Measurements from ENCODE around the gene ALK. TPM values are rescaled to one million over a fixed set of nuclear protein-coding genes. Genes with fewer than 3 reads are reported as not detected.

ALK gene
- polyA plus RNA-seq, 4 donors: 0.04 to 0.98 TPM; not detected in 2

- peaks cover 0 to 2% (median 0%) of the 10 kb centered on the region in 3 donors for H3K4me1 ChIP-seq (ENCODE audit: control insufficient read depth in 3 of 3, insufficient read depth in 2 of 3, low read depth in 1 of 3, low read length in 2 of 3)
- H3K4me3 ChIP-seq (ENCODE audit: low read depth in 1 of 3, low read length in 3 of 3): no peak overlapping the region
- 52 to 82% (median 64%) methylated on average over 1 of the region's 1 CpG for WGBS, 3 donors
- H3K36me3 ChIP-seq (ENCODE audit: control insufficient read depth in 3 of 3, insufficient read depth in 2 of 3, low read depth in 1 of 3, low read length in 3 of 3): no peaks in the 10 kb centered on the region
- no peaks in the 10 kb centered on the region for H3K27me3 ChIP-seq (ENCODE audit: control insufficient read depth in 3 of 3, insufficient read depth in 3 of 3, low read length in 3 of 3)
- no peak overlapping the region for H3K27ac ChIP-seq (ENCODE audit: low read depth in 1 of 3, low read length in 2 of 3)
- FAIRE-seq: no peak
- no peak for DNase-seq
- H3K9me3 ChIP-seq (ENCODE audit: control insufficient read depth in 2 of 2, insufficient read depth in 1 of 2, low read depth in 1 of 2, low read length in 1 of 2): no peaks in the 10 kb centered on the region
These were observed 172.3 kb downstream of the ALK start for GRCh38 chr2:29749041-29749440.

- H3K36me3 ChIP-seq (ENCODE audit: control insufficient read depth in 3 of 3, insufficient read depth in 2 of 3, low read depth in 1 of 3, low read length in 3 of 3): no peaks in the 10 kb centered on the region
- H3K27ac ChIP-seq (ENCODE audit: low read depth in 1 of 3, low read length in 2 of 3): no peak overlapping the region
- no peak for FAIRE-seq
- no peaks in the 10 kb centered on the region for H3K27me3 ChIP-seq (ENCODE audit: control insufficient read depth in 3 of 3, insufficient read depth in 3 of 3, low read length in 3 of 3)
- H3K4me1 ChIP-seq (ENCODE audit: control insufficient read depth in 3 of 3, insufficient read depth in 2 of 3, low read depth in 1 of 3, low read length in 2 of 3): peaks cover 0 to 2% (median 0%) of the 10 kb centered on the region in 3 donors
- 47 to 63% (median 53%) methylated on average over 3 of the region's 3 CpGs for WGBS, 3 donors
- no peaks in the 10 kb centered on the region for H3K9me3 ChIP-seq (ENCODE audit: control insufficient read depth in 2 of 2, insufficient read depth in 1 of 2, low read depth in 1 of 2, low read length in 1 of 2)
- H3K4me3 ChIP-seq (ENCODE audit: low read depth in 1 of 3, low read length in 3 of 3): no peak overlapping the region
- no peak for DNase-seq
These were observed 173.5 kb downstream of the ALK start for GRCh38 chr2:29747786-29748470.

GRCh38 chr2:29744976-29745375 is 176.4 kb downstream of the ALK start:
- no peaks in the 10 kb centered on the region for H3K27me3 ChIP-seq (ENCODE audit: control insufficient read depth in 3 of 3, insufficient read depth in 3 of 3, low read length in 3 of 3)
- H3K27ac ChIP-seq (ENCODE audit: low read depth in 1 of 3, low read length in 2 of 3): no peak overlapping the region
- WGBS, 3 donors: 62 to 71% (median 70%) methylated on average over 3 of the region's 3 CpGs
- no peaks in the 10 kb centered on the region for H3K9me3 ChIP-seq (ENCODE audit: control insufficient read depth in 2 of 2, insufficient read depth in 1 of 2, low read depth in 1 of 2, low read length in 1 of 2)
- no peak overlapping the region for H3K4me3 ChIP-seq (ENCODE audit: low read depth in 1 of 3, low read length in 3 of 3)
- DNase-seq: no peak
- H3K36me3 ChIP-seq (ENCODE audit: control insufficient read depth in 3 of 3, insufficient read depth in 2 of 3, low read depth in 1 of 3, low read length in 3 of 3): no peaks in the 10 kb centered on the region
- FAIRE-seq: no peak
- H3K4me1 ChIP-seq (ENCODE audit: control insufficient read depth in 3 of 3, insufficient read depth in 2 of 3, low read depth in 1 of 3, low read length in 2 of 3): no peaks in the 10 kb centered on the region

- FAIRE-seq (no peak), DNase-seq (no peak)
- Histone ChIP-seq H3K27ac (ENCODE audit: low read depth in 1 of 3, low read length in 2 of 3) (no peak overlapping the region), H3K27me3 (ENCODE audit: control insufficient read depth in 3 of 3, insufficient read depth in 3 of 3, low read length in 3 of 3) (no peaks in the 10 kb centered on the region), H3K4me1 (ENCODE audit: control insufficient read depth in 3 of 3, insufficient read depth in 2 of 3, low read depth in 1 of 3, low read length in 2 of 3) (no peaks in the 10 kb centered on the region), H3K36me3 (ENCODE audit: control insufficient read depth in 3 of 3, insufficient read depth in 2 of 3, low read depth in 1 of 3, low read length in 3 of 3) (no peaks in the 10 kb centered on the region), H3K9me3 (ENCODE audit: control insufficient read depth in 2 of 2, insufficient read depth in 1 of 2, low read depth in 1 of 2, low read length in 1 of 2) (no peaks in the 10 kb centered on the region), H3K4me3 (ENCODE audit: low read depth in 1 of 3, low read length in 3 of 3) (no peak overlapping the region)
- WGBS, 3 donors: 92% methylated on average over 3 of the region's 3 CpGs
These were observed 177.9 kb downstream of the ALK start for GRCh38 chr2:29743516-29743915.

GRCh38 chr2:29742656-29743055 is 178.7 kb downstream of the ALK start:
- Histone ChIP-seq H3K4me1 (ENCODE audit: control insufficient read depth in 3 of 3, insufficient read depth in 2 of 3, low read depth in 1 of 3, low read length in 2 of 3) (no peaks in the 10 kb centered on the region), H3K4me3 (ENCODE audit: low read depth in 1 of 3, low read length in 3 of 3) (no peak overlapping the region), H3K27ac (ENCODE audit: low read depth in 1 of 3, low read length in 2 of 3) (no peak overlapping the region), H3K9me3 (ENCODE audit: control insufficient read depth in 2 of 2, insufficient read depth in 1 of 2, low read depth in 1 of 2, low read length in 1 of 2) (no peaks in the 10 kb centered on the region), H3K27me3 (ENCODE audit: control insufficient read depth in 3 of 3, insufficient read depth in 3 of 3, low read length in 3 of 3) (no peaks in the 10 kb centered on the region), H3K36me3 (ENCODE audit: control insufficient read depth in 3 of 3, insufficient read depth in 2 of 3, low read depth in 1 of 3, low read length in 3 of 3) (no peaks in the 10 kb centered on the region)
- FAIRE-seq: no peak
- WGBS, 3 donors: 63 to 66% (median 65%) methylated on average over 2 of the region's 2 CpGs
- no peak for DNase-seq

GRCh38 chr2:29741132-29741531 is 180.3 kb downstream of the ALK start:
- DNase-seq (no peak), FAIRE-seq (no peak)
- 80 to 84% (median 82%) methylated on average over 4 of the region's 4 CpGs for WGBS, 3 donors
- no peaks in the 10 kb centered on the region for H3K36me3 ChIP-seq (ENCODE audit: control insufficient read depth in 3 of 3, insufficient read depth in 2 of 3, low read depth in 1 of 3, low read length in 3 of 3)
- H3K9me3 ChIP-seq (ENCODE audit: control insufficient read depth in 2 of 2, insufficient read depth in 1 of 2, low read depth in 1 of 2, low read length in 1 of 2): no peaks in the 10 kb centered on the region
- H3K4me1 ChIP-seq (ENCODE audit: control insufficient read depth in 3 of 3, insufficient read depth in 2 of 3, low read depth in 1 of 3, low read length in 2 of 3): no peaks in the 10 kb centered on the region
- no peaks in the 10 kb centered on the region for H3K27me3 ChIP-seq (ENCODE audit: control insufficient read depth in 3 of 3, insufficient read depth in 3 of 3, low read length in 3 of 3)
- no peak overlapping the region for H3K27ac ChIP-seq (ENCODE audit: low read depth in 1 of 3, low read length in 2 of 3)
- H3K4me3 ChIP-seq (ENCODE audit: low read depth in 1 of 3, low read length in 3 of 3): no peak overlapping the region

- H3K4me3 ChIP-seq (ENCODE audit: low read depth in 1 of 3, low read length in 3 of 3): no peak overlapping the region
- WGBS, 3 donors: 67 to 74% (median 73%) methylated on average over 4 of the region's 4 CpGs
- no peak overlapping the region for H3K27ac ChIP-seq (ENCODE audit: low read depth in 1 of 3, low read length in 2 of 3)
- no peaks in the 10 kb centered on the region for H3K4me1 ChIP-seq (ENCODE audit: control insufficient read depth in 3 of 3, insufficient read depth in 2 of 3, low read depth in 1 of 3, low read length in 2 of 3)
- DNase-seq (no peak), FAIRE-seq (no peak)
- no peaks in the 10 kb centered on the region for H3K27me3 ChIP-seq (ENCODE audit: control insufficient read depth in 3 of 3, insufficient read depth in 3 of 3, low read length in 3 of 3)
- no peaks in the 10 kb centered on the region for H3K9me3 ChIP-seq (ENCODE audit: control insufficient read depth in 2 of 2, insufficient read depth in 1 of 2, low read depth in 1 of 2, low read length in 1 of 2)
- H3K36me3 ChIP-seq (ENCODE audit: control insufficient read depth in 3 of 3, insufficient read depth in 2 of 3, low read depth in 1 of 3, low read length in 3 of 3): no peaks in the 10 kb centered on the region
These were observed 187.4 kb downstream of the ALK start for GRCh38 chr2:29733965-29734364.

- Histone ChIP-seq H3K36me3 (ENCODE audit: control insufficient read depth in 3 of 3, insufficient read depth in 2 of 3, low read depth in 1 of 3, low read length in 3 of 3) (no peaks in the 10 kb centered on the region), H3K27me3 (ENCODE audit: control insufficient read depth in 3 of 3, insufficient read depth in 3 of 3, low read length in 3 of 3) (no peaks in the 10 kb centered on the region), H3K4me3 (ENCODE audit: low read depth in 1 of 3, low read length in 3 of 3) (no peak overlapping the region), H3K27ac (ENCODE audit: low read depth in 1 of 3, low read length in 2 of 3) (no peak overlapping the region), H3K4me1 (ENCODE audit: control insufficient read depth in 3 of 3, insufficient read depth in 2 of 3, low read depth in 1 of 3, low read length in 2 of 3) (no peaks in the 10 kb centered on the region), H3K9me3 (ENCODE audit: control insufficient read depth in 2 of 2, insufficient read depth in 1 of 2, low read depth in 1 of 2, low read length in 1 of 2) (no peaks in the 10 kb centered on the region)
- FAIRE-seq (no peak), DNase-seq (no peak)
- WGBS, 3 donors: 67 to 88% (median 76%) methylated on average over 1 of the region's 1 CpG
These were observed 188.2 kb downstream of the ALK start for GRCh38 chr2:29733213-29733612.

- H3K27ac ChIP-seq (ENCODE audit: low read depth in 1 of 3, low read length in 2 of 3): no peak overlapping the region
- H3K4me1 ChIP-seq (ENCODE audit: control insufficient read depth in 3 of 3, insufficient read depth in 2 of 3, low read depth in 1 of 3, low read length in 2 of 3): no peaks in the 10 kb centered on the region
- no peak overlapping the region for H3K4me3 ChIP-seq (ENCODE audit: low read depth in 1 of 3, low read length in 3 of 3)
- DNase-seq: no peak
- WGBS, 3 donors: 39 to 52% (median 46%) methylated on average over 2 of the region's 2 CpGs
- no peak for FAIRE-seq
- no peaks in the 10 kb centered on the region for H3K9me3 ChIP-seq (ENCODE audit: control insufficient read depth in 2 of 2, insufficient read depth in 1 of 2, low read depth in 1 of 2, low read length in 1 of 2)
- H3K36me3 ChIP-seq (ENCODE audit: control insufficient read depth in 3 of 3, insufficient read depth in 2 of 3, low read depth in 1 of 3, low read length in 3 of 3): no peaks in the 10 kb centered on the region
- H3K27me3 ChIP-seq (ENCODE audit: control insufficient read depth in 3 of 3, insufficient read depth in 3 of 3, low read length in 3 of 3): no peaks in the 10 kb centered on the region
These were observed 189.4 kb downstream of the ALK start for GRCh38 chr2:29731948-29732347.
